HEK293 (cell line): ENCODE results near the gene S100A8.

Experiments
- CTCF ChIP-seq: fragments of 450-650 bp; formaldehyde crosslinking; IDR thresholded peaks from 2 replicates; pipeline ENCODE4 v1.5.1; 2016; ENCODE audit warnings: missing biosample characterization, missing genetic modification characterization
- ELK4 ChIP-seq: IDR thresholded peaks from 2 replicates; pipeline ENCODE4 v1.6.1; 2011; ENCODE audit warnings: mild to moderate bottlenecking, low read depth, low read length, borderline replicate concordance
- REPIN1 ChIP-seq: fragments of 450-650 bp; formaldehyde crosslinking; IDR thresholded peaks from 2 replicates; pipeline ENCODE4 v1.5.1; 2017; ENCODE audit warnings: missing biosample characterization, missing genetic modification characterization, low read depth
- REST ChIP-seq: fragments of 450-650 bp; formaldehyde crosslinking; IDR thresholded peaks from 2 replicates; pipeline ENCODE4 v1.5.1; 2016; ENCODE audit warnings: missing biosample characterization, missing genetic modification characterization
- YY1 ChIP-seq: fragments of 450-650 bp; formaldehyde crosslinking; IDR thresholded peaks from 2 replicates; pipeline ENCODE4 v1.5.1; 2018; ENCODE audit warnings: missing biosample characterization, missing genetic modification characterization
- ZNF280C ChIP-seq: fragments of 450-650 bp; formaldehyde crosslinking; IDR thresholded peaks from 2 replicates; pipeline ENCODE4 v1.5.1; 2016; ENCODE audit warnings: missing biosample characterization, missing genetic modification characterization
- ZNF48 ChIP-seq: fragments of 450-650 bp; formaldehyde crosslinking; IDR thresholded peaks from 2 replicates; pipeline ENCODE4 v1.5.1; 2016; ENCODE audit warnings: missing biosample characterization, missing genetic modification characterization
- ZNF510 ChIP-seq: fragments of 450-650 bp; formaldehyde crosslinking; IDR thresholded peaks from 2 replicates; pipeline ENCODE4 v1.5.1; 2018; ENCODE audit warnings: mild to moderate bottlenecking, missing genetic modification characterization, missing biosample characterization; ENCODE audit not compliant: insufficient replicate concordance
- ZNF513 ChIP-seq: fragments of 450-650 bp; IDR thresholded peaks from 2 replicates; pipeline ENCODE4 v1.5.1; 2018; ENCODE audit warnings: missing biosample characterization, missing genetic modification characterization
- ZNF768 ChIP-seq: fragments of 450-650 bp; formaldehyde crosslinking; IDR thresholded peaks from 2 replicates; pipeline ENCODE4 v1.5.1; 2018; ENCODE audit warnings: missing biosample characterization, mild to moderate bottlenecking, missing genetic modification characterization
- TF ChIP-seq, protein P1 (sequence below): fragments of 450-650 bp; formaldehyde crosslinking; IDR thresholded peaks from 2 replicates; pipeline ENCODE4 v1.5.1; 2016; ENCODE audit warnings: missing biosample characterization, missing genetic modification characterization
- TF ChIP-seq, protein P2 (sequence below): fragments of 450-650 bp; formaldehyde crosslinking; IDR thresholded peaks from 2 replicates; pipeline ENCODE4 v1.5.1; 2016; ENCODE audit warnings: missing biosample characterization, missing genetic modification characterization
- TF ChIP-seq, protein P3 (sequence below): fragments of 450-650 bp; formaldehyde crosslinking; IDR thresholded peaks from 2 replicates; pipeline ENCODE4 v1.5.1; 2016; ENCODE audit warnings: missing biosample characterization, missing genetic modification characterization

GRCh38 chr1:153420306-153420705, 29.4 kb upstream of the S100A8 start:
- TF ChIP-seq, protein P1, sequence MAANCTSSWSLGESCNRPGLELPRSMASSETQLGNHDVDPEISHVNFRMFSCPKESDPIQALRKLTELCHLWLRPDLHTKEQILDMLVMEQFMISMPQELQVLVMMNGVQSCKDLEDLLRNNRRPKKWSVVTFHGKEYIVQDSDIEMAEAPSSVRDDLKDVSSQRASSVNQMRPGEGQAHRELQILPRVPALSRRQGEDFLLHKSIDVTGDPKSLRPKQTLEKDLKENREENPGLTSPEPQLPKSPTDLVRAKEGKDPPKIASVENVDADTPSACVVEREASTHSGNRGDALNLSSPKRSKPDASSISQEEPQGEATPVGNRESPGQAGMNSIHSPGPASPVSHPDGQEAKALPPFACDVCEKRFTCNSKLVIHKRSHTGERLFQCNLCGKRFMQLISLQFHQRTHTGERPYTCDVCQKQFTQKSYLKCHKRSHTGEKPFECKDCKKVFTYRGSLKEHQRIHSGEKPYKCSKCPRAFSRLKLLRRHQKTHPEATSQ (tag by site-specific recombination): no peak
- TF ChIP-seq ZNF48 (tag by site-specific recombination): no peak
- TF ChIP-seq CTCF (tag by site-specific recombination): no peak
- no peak for TF ChIP-seq ZNF510 (tag by site-specific recombination)
- TF ChIP-seq ZNF513 (tag by site-specific recombination): no peak
- TF ChIP-seq ZNF280C (tag by site-specific recombination): no peak
- TF ChIP-seq, protein P2, sequence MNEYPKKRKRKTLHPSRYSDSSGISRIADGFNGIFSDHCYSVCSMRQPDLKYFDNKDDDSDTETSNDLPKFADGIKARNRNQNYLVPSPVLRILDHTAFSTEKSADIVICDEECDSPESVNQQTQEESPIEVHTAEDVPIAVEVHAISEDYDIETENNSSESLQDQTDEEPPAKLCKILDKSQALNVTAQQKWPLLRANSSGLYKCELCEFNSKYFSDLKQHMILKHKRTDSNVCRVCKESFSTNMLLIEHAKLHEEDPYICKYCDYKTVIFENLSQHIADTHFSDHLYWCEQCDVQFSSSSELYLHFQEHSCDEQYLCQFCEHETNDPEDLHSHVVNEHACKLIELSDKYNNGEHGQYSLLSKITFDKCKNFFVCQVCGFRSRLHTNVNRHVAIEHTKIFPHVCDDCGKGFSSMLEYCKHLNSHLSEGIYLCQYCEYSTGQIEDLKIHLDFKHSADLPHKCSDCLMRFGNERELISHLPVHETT (tag by site-specific recombination): no peak
- TF ChIP-seq ELK4: no peak
- no peak for TF ChIP-seq ZNF768 (tag by site-specific recombination)
- no peak for TF ChIP-seq REPIN1 (tag by site-specific recombination)
- TF ChIP-seq YY1 (tag by site-specific recombination): no peak
- TF ChIP-seq, protein P3, sequence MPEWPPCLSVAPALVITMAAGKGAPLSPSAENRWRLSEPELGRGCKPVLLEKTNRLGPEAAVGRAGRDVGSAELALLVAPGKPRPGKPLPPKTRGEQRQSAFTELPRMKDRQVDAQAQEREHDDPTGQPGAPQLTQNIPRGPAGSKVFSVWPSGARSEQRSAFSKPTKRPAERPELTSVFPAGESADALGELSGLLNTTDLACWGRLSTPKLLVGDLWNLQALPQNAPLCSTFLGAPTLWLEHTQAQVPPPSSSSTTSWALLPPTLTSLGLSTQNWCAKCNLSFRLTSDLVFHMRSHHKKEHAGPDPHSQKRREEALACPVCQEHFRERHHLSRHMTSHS (tag by site-specific recombination): no peak
- TF ChIP-seq REST (tag by site-specific recombination): no peak
